Loucy (cell line): ENCODE measurements around the gene HMG20B.

Experiments
- H2AFZ ChIP-seq: fragments of 200-600 bp; sonication (generic); 2 replicates; pipeline ENCODE4 v1.6.0; 2016; ENCODE audit warnings: antibody characterized with exemption, mild to moderate bottlenecking, low read length, moderate library complexity
- H3F3A ChIP-seq: fragments of 200-600 bp; 2 replicates; pipeline ENCODE4 v1.6.0; 2016; ENCODE audit warnings: antibody characterized with exemption, low read depth, mild to moderate bottlenecking
- H3K27me3 ChIP-seq: fragments of 200-600 bp; sonication (generic); 2 replicates; pipeline ENCODE4 v1.6.1; 2014; ENCODE audit warnings: low read length, mild to moderate bottlenecking; ENCODE audit not compliant: insufficient read depth, poor library complexity, severe bottlenecking
- H3K36me3 ChIP-seq: fragments of 200-600 bp; sonication (generic); 2 replicates; pipeline ENCODE4 v1.6.1; 2016; ENCODE audit warnings: low read length; ENCODE audit not compliant: insufficient read depth
- H3K4me1 ChIP-seq: fragments of 200-600 bp; sonication (generic); 2 replicates; pipeline ENCODE4 v1.5.1; 2014; ENCODE audit warnings: low read length, mild to moderate bottlenecking; ENCODE audit not compliant: insufficient read depth, poor library complexity, severe bottlenecking
- H3K4me2 ChIP-seq: fragments of 200-600 bp; sonication (generic); 2 replicates; pipeline ENCODE4 v1.6.0; 2014; ENCODE audit warnings: antibody characterized with exemption, low read length, low read depth, mild to moderate bottlenecking; ENCODE audit not compliant: poor library complexity, severe bottlenecking
- H3K4me3 ChIP-seq: fragments of 200-600 bp; sonication (generic); 2 replicates; pipeline ENCODE4 v1.5.1; 2014; ENCODE audit warnings: low read length, mild to moderate bottlenecking, mixed read lengths; ENCODE audit not compliant: poor library complexity, severe bottlenecking
- H3K79me2 ChIP-seq: fragments of 200-600 bp; sonication (generic); 2 replicates; pipeline ENCODE4 v1.6.1; 2014; ENCODE audit warnings: low read length; ENCODE audit not compliant: insufficient read depth
- H3K9ac ChIP-seq: fragments of 200-600 bp; sonication (generic); 2 replicates; pipeline ENCODE4 v1.6.0; 2014; ENCODE audit warnings: mild to moderate bottlenecking, low read depth, low read length, moderate library complexity; ENCODE audit not compliant: poor library complexity, severe bottlenecking
- H3K9me2 ChIP-seq: fragments of 200-600 bp; sonication (generic); replicated peaks from 2 replicates; pipeline ENCODE4 v1.6.1; 2016; ENCODE audit warnings: low read depth, low read length, mixed read lengths
- H3K9me3 ChIP-seq: fragments of 200-600 bp; sonication (generic); 2 replicates; pipeline ENCODE4 v1.6.1; 2014; ENCODE audit warnings: mild to moderate bottlenecking, antibody characterized with exemption, low read length, low read depth; ENCODE audit not compliant: insufficient read depth
- H4K20me1 ChIP-seq: fragments of 200-600 bp; sonication (generic); 2 replicates; pipeline ENCODE4 v1.6.0; 2014; ENCODE audit warnings: antibody characterized with exemption, low read length, mild to moderate bottlenecking; ENCODE audit not compliant: insufficient read depth, poor library complexity, severe bottlenecking
- CTCF ChIP-seq: fragments of 200-600 bp; sonication (generic); conservative IDR thresholded peaks from 2 replicates; pipeline ENCODE4 v1.5.1; 2014; ENCODE audit warnings: mild to moderate bottlenecking, antibody characterized with exemption, low read length
- EZH2phosphoT487 ChIP-seq: fragments of 200-600 bp; IDR thresholded peaks from 2 replicates; pipeline ENCODE4 v1.6.1; 2018; ENCODE audit warnings: antibody characterized with exemption, mild to moderate bottlenecking, moderate library complexity, borderline replicate concordance

HMG20B gene

GRCh38 chr19:3549816-3550215, 22.9 kb upstream of the HMG20B start:
- Histone ChIP-seq H3K9ac (no peak overlapping the region), H3K4me3 (no peak overlapping the region), H3K4me1 (peaks cover 7% of the 10 kb centered on the region), H3K9me3 (no peaks in the 10 kb centered on the region), H3K79me2 (peaks cover 8% of the 10 kb centered on the region; the same call in 1 of the 2 replicates), H3K4me2 (no peak overlapping the region), H3K27me3 (no peaks in the 10 kb centered on the region), H2AFZ (no peak overlapping the region), H4K20me1 (no peaks in the 10 kb centered on the region), H3F3A (no peaks in the 10 kb centered on the region), H3K36me3 (peaks cover 3% of the 10 kb centered on the region; the same call in 1 of the 2 replicates), H3K9me2 (no peaks in the 10 kb centered on the region)
- TF ChIP-seq EZH2phosphoT487 (no peak), CTCF (no peak)

- H3K9ac ChIP-seq = no peak overlapping the region
- H3K4me3 ChIP-seq = no peak overlapping the region
- no peaks in the 10 kb centered on the region for H3F3A ChIP-seq
- peaks cover 22% of the 10 kb centered on the region; the same call in 1 of the 2 replicates for H3K79me2 ChIP-seq
- H3K9me3 ChIP-seq = no peaks in the 10 kb centered on the region
- no peak for TF ChIP-seq CTCF
- TF ChIP-seq EZH2phosphoT487 = no peak
- no peak overlapping the region for H2AFZ ChIP-seq
- H3K4me2 ChIP-seq = no peak overlapping the region
- no peaks in the 10 kb centered on the region for H3K9me2 ChIP-seq
- peaks cover 4% of the 10 kb centered on the region for H4K20me1 ChIP-seq
- H3K36me3 ChIP-seq = peaks cover 3% of the 10 kb centered on the region; the same call in 1 of the 2 replicates
- H3K27me3 ChIP-seq = no peaks in the 10 kb centered on the region
- peaks cover 18% of the 10 kb centered on the region for H3K4me1 ChIP-seq
Observed at GRCh38 chr19:3550947-3551791, 21.6 kb upstream of the HMG20B start.

GRCh38 chr19:3551792-3552095, 21.0 kb upstream of the HMG20B start:
- H3K4me2 ChIP-seq = no peak overlapping the region
- TF ChIP-seq EZH2phosphoT487 (no peak), CTCF (no peak)
- H3K79me2 ChIP-seq = peaks cover 28% of the 10 kb centered on the region; the same call in 1 of the 2 replicates
- H3K4me3 ChIP-seq = no peak overlapping the region
- no peaks in the 10 kb centered on the region for H3K9me2 ChIP-seq
- H3K4me1 ChIP-seq = peaks cover 24% of the 10 kb centered on the region
- no peaks in the 10 kb centered on the region for H3K9me3 ChIP-seq
- no peak overlapping the region for H2AFZ ChIP-seq
- H3F3A ChIP-seq = no peaks in the 10 kb centered on the region
- peaks cover 3% of the 10 kb centered on the region; the same call in 1 of the 2 replicates for H3K36me3 ChIP-seq
- H3K27me3 ChIP-seq = no peaks in the 10 kb centered on the region
- peaks cover 10% of the 10 kb centered on the region for H4K20me1 ChIP-seq
- H3K9ac ChIP-seq = no peak overlapping the region
